Measurements from ENCODE around the gene ZNF236. TPM values are rescaled to one million over a fixed set of nuclear protein-coding genes. Genes with fewer than 3 reads are reported as not detected.

Gene ZNF236
- polyA plus RNA-seq, 3 donors, result 1.7 to 6.5 (median 2.4) TPM

- WGBS (ENCODE audit: insufficient coverage), result 89% methylated on average over 6 of the region's 16 CpGs
- H3K27ac ChIP-seq (ENCODE audit: low read depth in 1 of 2, low read length in 2 of 2), result peak overlapping the region in 1 of 2 donors; percentile 84
- DNase-seq, result peak in 1 of 3 donors; percentile 27
These were observed 193.7 kb downstream of the ZNF236 start for GRCh38 chr18:77015771-77016710.

GRCh38 chr18:77016936-77017335 lies 194.6 kb downstream of the ZNF236 start:
- H3K4me2 ChIP-seq (replicated peaks; ENCODE audit: extremely low read depth, low read length, poor library complexity, severe bottlenecking), result no peak overlapping the region
- Mint-ChIP-seq H3K4me3 (no peak overlapping the region), H3K27me3 (ENCODE audit: low read depth in 3 of 3) (no peaks in the 10 kb centered on the region), H3K9me3 (no peaks in the 10 kb centered on the region), H3K36me3 (peaks cover 68 to 81% of the 10 kb centered on the region in 2 donors), H3K27ac (peak overlapping the region in 1 of 7 donors; percentile 69), H3K4me1 (peaks cover 42% of the 10 kb centered on the region)
- H3K79me2 ChIP-seq (ENCODE audit: insufficient read depth, low read length), result peaks cover 44% of the 10 kb centered on the region
- no peak overlapping the region for H3K9ac ChIP-seq (ENCODE audit: insufficient read depth, low read length, poor library complexity, severe bottlenecking)
- H4K20me1 ChIP-seq (ENCODE audit: insufficient read depth, low read length), result peaks cover 94% of the 10 kb centered on the region
- WGBS (ENCODE audit: insufficient coverage), result 96% methylated on average over 16 of the region's 16 CpGs
- H3K4me3 ChIP-seq (replicated peaks in 1 of 3; ENCODE audit: low read depth in 2 of 3, low read length in 3 of 3), result no peak overlapping the region
- peaks cover 35 to 39% of the 10 kb centered on the region in 2 donors for H3K4me1 ChIP-seq (ENCODE audit: control insufficient read depth in 1 of 2, insufficient read depth in 2 of 2, low read length in 2 of 2)
- H2AFZ ChIP-seq (ENCODE audit: insufficient read depth, low read depth, low read length, poor library complexity, severe bottlenecking), result no peak overlapping the region
- DNase-seq, result no peak
- no peaks in the 10 kb centered on the region for H3K27me3 ChIP-seq (ENCODE audit: control insufficient read depth in 2 of 2, insufficient read depth in 2 of 2, low read length in 2 of 2)
- no peaks in the 10 kb centered on the region for H3K9me3 ChIP-seq (replicated peaks in 1 of 2; ENCODE audit: control insufficient read depth in 1 of 2, insufficient read depth in 1 of 2, low read length in 2 of 2)
- peaks cover 36 to 72% of the 10 kb centered on the region in 2 donors for H3K36me3 ChIP-seq (replicated peaks in 1 of 2; ENCODE audit: control insufficient read depth in 1 of 2, insufficient read depth in 2 of 2, low read length in 2 of 2)
- intact Hi-C loops (cut with micrococcal nuclease), result no loop called here
- TF ChIP-seq CTCF (IDR thresholded peaks at IDR 0.05), result no peak
- no peak overlapping the region for H3K27ac ChIP-seq (ENCODE audit: low read depth in 1 of 2, low read length in 2 of 2)

More at GRCh38 chr18:77015771-77016710, 193.7 kb downstream of the ZNF236 start:
- Mint-ChIP-seq H3K27me3 (ENCODE audit: low read depth in 3 of 3) (no peaks in the 10 kb centered on the region), H3K9me3 (no peaks in the 10 kb centered on the region), H3K4me3 (no peak overlapping the region), H3K4me1 (peaks cover 42% of the 10 kb centered on the region), H3K27ac (peak overlapping the region; percentile 43 to 83 (median 53)), H3K36me3 (peaks cover 69 to 82% of the 10 kb centered on the region in 2 donors)
- Histone ChIP-seq H3K9ac (ENCODE audit: insufficient read depth, low read length, poor library complexity, severe bottlenecking) (no peak overlapping the region), H3K36me3 (replicated peaks in 1 of 2; ENCODE audit: control insufficient read depth in 1 of 2, insufficient read depth in 2 of 2, low read length in 2 of 2) (peaks cover 38 to 72% of the 10 kb centered on the region in 2 donors), H4K20me1 (ENCODE audit: insufficient read depth, low read length) (peaks cover 87% of the 10 kb centered on the region), H3K4me1 (ENCODE audit: control insufficient read depth in 1 of 2, insufficient read depth in 2 of 2, low read length in 2 of 2) (peaks cover 35 to 39% of the 10 kb centered on the region in 2 donors), H3K4me2 (replicated peaks; ENCODE audit: extremely low read depth, low read length, poor library complexity, severe bottlenecking) (no peak overlapping the region), H3K9me3 (replicated peaks in 1 of 2; ENCODE audit: control insufficient read depth in 1 of 2, insufficient read depth in 1 of 2, low read length in 2 of 2) (no peaks in the 10 kb centered on the region), H3K79me2 (ENCODE audit: insufficient read depth, low read length) (peaks cover 49% of the 10 kb centered on the region), H2AFZ (ENCODE audit: insufficient read depth, low read depth, low read length, poor library complexity, severe bottlenecking) (no peak overlapping the region), H3K27me3 (ENCODE audit: control insufficient read depth in 2 of 2, insufficient read depth in 2 of 2, low read length in 2 of 2) (no peaks in the 10 kb centered on the region), H3K4me3 (replicated peaks in 1 of 3; ENCODE audit: low read depth in 2 of 3, low read length in 3 of 3) (no peak overlapping the region)
- intact Hi-C loops (cut with micrococcal nuclease), result no loop called here
- TF ChIP-seq CTCF (IDR thresholded peaks at IDR 0.05), result no peak
